Measurements from ENCODE around the gene SLC6A18.

DNA sequence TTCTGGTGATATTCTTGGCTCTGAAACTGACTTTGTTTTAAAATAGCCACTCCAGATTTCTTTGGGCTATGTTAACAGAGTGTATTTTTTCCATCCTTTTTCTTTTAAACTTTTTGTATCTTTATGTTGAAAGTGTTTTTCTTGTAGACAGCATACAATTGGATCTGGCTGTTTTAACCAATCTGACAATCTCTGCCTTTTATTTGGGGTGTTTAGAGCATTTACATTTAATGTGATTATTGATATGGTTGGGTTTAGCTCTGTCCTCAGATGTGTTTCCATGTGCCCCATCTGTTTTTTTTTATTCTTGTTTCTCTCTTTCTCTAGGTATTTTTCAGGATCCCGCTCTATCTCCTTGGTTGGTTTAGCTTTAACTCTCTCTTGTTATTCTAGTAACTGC lies 10.7 kb downstream of the SLC6A18 start:
- TF ChIP-seq ZFX (IDR thresholded peaks at IDR 0.05) = no peak
- TF ChIP-seq, protein P1, sequence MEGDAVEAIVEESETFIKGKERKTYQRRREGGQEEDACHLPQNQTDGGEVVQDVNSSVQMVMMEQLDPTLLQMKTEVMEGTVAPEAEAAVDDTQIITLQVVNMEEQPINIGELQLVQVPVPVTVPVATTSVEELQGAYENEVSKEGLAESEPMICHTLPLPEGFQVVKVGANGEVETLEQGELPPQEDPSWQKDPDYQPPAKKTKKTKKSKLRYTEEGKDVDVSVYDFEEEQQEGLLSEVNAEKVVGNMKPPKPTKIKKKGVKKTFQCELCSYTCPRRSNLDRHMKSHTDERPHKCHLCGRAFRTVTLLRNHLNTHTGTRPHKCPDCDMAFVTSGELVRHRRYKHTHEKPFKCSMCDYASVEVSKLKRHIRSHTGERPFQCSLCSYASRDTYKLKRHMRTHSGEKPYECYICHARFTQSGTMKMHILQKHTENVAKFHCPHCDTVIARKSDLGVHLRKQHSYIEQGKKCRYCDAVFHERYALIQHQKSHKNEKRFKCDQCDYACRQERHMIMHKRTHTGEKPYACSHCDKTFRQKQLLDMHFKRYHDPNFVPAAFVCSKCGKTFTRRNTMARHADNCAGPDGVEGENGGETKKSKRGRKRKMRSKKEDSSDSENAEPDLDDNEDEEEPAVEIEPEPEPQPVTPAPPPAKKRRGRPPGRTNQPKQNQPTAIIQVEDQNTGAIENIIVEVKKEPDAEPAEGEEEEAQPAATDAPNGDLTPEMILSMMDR (conservative IDR thresholded peaks at IDR 0.05) = no peak
